ENCODE results near the gene LBX1. TPM values are rescaled to one million over a fixed set of nuclear protein-coding genes. Genes with fewer than 3 reads are reported as not detected.
A peak's percentile ranks its signal among the peaks of the same experiment; 100 is the strongest.
"Not testable (repeated sequence)": the region's sequence is repeated elsewhere in the genome, so short reads cannot be mapped to it uniquely, and the experiment has no call there.

LBX1 gene
- total RNA-seq, 1 experiment from 2014 or later: 17.5 TPM

DNA sequence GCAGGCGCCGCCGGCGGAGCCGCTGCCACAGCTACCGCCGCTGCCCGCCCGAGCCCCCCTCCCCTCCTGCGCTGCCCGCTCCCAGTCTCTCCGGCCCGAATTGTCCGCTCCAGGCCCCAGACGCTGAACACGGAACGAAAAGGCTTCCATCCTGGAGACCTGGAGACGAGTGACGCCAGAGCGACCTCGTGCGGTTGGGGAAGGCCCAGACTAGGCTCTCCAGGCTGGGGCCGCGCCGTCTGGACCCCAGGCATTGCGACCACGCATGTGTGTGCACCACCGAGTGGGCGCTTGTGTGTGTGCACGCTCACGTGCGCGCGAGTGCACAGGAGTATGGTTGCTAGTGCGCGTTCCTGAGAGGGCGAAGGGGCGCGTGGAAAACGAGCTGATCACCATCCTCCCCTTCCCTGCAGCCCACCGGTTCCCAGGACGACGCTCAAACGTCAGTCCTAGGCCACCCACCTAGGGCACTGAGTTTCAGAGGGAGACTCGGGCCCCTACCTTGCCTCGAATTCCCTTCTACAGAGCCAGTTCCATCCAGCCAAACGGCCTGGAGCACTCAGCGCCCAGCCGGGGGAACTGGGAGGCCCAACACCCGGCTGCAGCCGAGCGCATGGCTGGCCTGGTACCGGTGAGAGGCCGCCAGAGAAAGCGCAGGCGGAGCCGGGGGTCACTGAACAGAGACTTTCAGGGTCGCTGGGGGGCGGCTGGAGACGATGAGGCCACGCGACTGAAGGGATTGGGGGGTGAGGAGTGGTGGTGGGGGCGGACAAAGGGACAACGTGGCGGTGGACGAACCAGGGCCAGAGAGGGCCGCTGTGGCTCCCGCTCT lies 11.6 kb downstream of the LBX1 start:
- in situ Hi-C loops (cut with HindIII; ENCODE audit: low sequenced_read_pairs): no loop called here
- peak; percentile 38 for DNase-seq (ENCODE audit: low spot score)

DNA sequence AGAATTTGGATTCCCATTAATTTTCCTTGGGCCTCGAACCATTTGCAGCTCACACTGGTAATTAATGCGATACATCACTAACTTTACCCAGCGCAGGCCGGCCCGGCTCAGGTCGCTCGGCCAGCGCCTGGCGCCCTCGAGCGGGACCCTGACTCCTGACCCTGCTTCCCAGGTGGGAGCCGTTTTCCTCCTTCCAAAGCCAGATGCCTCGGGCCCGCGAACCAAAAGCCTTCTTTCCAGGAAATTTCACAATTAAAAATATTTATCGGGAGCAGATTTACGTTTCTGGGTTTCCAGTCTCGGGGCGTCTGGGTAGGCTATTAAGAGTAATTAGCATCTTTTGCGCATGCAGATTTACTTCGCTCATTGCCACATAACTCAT lies 12.2 kb downstream of the LBX1 start:
- in situ Hi-C loops (cut with HindIII; ENCODE audit: low sequenced_read_pairs): no loop called here
- no peak for DNase-seq (ENCODE audit: low spot score)

DNA sequence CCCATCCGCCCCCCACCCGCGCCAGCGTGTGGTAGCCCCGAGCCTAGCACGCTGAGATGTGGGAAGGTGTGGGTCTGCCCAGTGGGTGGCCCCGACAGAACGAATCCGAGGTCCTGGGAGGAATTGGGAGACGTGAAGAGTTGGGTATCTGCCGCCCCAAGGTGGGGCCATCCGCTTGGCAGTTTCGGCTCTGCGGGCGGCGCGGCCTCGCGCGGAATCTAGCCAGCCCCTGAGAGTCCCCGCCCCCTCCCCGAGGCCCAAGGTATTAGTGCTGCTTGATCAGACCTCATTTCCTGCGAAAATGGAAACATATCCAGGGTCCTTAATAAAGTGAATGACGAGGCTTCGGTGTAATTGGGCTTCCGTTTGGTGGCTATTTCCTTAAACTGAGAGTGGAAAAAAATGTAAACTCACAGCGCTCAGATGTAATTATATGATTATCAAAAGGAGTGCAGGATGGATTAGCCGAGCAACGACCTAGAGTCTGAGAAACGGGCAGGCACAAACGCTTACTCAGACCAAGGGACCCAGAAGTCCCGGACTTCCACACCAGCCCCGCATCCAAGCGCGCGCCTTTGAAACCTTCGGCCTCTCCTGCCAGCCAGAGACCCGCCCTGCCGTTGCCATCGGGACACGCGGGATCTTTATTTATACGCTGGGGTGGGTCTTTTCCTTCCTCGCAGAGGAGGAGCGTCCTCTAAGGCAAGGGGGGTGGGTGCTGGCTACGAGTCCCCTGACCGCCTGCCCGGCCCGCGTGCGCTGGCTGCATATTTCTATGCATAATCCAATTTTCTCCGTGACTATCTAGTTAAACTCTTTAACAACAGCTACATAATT lies 12.8 kb downstream of the LBX1 start:
- DNase-seq (ENCODE audit: low spot score): no peak
- in situ Hi-C loops (cut with HindIII; ENCODE audit: low sequenced_read_pairs): no loop called here

DNA sequence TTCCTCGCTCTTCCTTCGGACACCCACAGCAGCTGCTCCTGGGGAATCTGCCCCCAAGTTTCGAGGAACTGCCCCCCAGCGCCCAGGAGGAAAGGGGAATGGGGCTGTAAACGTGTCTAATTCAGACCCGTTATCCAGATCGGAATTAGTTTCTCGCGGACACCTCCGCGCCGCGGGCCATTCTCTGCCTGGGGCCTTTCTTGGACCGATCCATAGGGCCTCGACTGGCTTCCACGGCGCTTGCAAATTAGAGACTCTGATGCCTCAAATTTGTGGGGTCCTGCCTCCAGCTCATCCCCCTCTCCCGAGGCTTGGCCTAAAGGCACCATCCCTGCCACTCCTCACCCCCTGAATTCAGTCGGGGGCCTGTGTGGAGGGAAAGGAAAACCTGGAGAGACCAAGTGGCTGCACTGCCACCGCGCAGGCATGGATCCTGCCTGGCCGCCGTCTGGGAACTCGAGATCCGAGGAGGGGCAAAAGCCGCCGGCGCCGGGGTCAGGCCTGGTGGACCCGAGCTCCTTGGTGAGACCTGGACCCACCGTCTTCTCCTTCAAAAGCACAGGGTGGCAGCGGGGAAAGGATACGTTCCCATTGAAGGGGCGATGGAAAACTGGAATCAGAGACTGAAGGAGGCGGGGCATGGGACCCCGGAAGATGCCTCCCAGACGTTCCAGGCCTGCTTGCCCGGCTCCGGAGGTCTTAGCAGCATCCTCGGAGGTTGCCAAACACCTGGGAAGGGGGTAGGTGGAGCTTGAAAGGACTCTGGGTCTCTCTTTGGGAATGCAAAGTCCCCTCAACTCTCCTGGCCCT lies 13.7 kb downstream of the LBX1 start:
- no peak for DNase-seq (ENCODE audit: low spot score)
- in situ Hi-C loops (cut with HindIII; ENCODE audit: low sequenced_read_pairs): no loop called here

DNA sequence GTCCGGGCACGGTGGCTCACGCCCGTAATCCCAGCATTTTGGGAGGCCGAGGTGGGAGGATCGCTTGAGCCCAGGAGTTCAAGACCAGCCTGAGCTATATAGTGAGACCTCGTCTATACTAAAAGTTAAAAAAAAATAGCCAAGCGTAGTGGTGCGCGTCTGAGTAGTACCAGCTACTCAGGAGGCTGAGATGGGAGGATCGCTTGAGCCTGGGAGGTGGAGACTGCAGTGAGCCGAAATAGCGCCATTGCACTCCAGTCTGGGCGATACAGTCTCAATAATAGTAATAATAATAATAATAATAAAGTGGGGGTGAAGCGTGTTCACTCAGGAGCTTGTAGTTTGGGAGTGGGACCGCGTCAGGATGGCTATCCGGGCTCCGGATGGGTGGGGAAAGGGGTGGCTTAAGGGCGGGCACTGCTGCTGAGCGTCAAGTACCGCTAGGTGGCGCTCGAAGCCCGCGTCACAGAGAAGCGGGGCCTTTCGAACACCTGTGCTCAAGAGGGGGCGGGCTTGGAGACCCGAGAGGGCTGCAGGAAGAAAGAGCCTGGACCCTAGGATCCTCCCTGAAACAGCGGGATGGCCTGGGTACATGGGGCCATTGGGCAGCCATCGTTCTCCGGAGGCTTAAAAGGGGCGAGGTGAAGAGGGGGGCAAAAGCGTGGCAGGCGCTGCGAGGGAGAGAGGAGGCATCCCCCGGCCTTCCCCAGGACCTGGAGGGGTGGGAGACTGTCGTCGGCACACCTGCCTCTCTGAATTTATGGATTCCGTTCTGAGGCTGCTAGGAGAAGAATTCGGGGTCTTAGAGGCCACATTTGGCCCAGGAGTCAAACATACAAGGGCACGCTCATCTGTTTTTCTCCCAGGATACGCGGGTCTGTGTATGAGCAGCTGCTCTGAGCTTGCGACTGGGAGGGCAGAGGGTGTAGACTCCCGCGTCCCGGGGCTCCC lies 14.5 kb downstream of the LBX1 start:
- DNase-seq (ENCODE audit: low spot score): peak; percentile 67
- in situ Hi-C loops (cut with HindIII; ENCODE audit: low sequenced_read_pairs): no loop called here

DNA sequence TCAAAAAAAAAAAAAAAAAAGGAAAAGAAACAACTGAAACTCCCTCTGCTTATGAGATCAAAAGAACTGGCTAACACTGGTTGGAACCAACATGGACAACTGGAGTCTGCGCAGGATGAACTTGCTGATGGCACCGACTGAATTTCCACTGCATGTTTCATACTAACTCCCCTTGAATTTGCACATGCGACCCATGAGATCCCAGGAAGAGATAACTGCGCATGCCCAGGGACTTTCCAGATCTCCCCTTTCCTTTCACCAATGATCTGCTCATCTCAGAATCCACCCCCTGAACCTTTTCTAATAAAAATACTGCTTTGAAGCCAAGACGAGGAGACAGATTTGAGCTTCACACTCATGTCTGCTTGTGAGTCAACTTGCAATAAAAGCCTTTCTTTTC lies 20.7 kb downstream of the LBX1 start:
- in situ Hi-C loops (cut with HindIII; ENCODE audit: low sequenced_read_pairs): no loop called here
- DNase-seq (ENCODE audit: low spot score): no peak

DNA sequence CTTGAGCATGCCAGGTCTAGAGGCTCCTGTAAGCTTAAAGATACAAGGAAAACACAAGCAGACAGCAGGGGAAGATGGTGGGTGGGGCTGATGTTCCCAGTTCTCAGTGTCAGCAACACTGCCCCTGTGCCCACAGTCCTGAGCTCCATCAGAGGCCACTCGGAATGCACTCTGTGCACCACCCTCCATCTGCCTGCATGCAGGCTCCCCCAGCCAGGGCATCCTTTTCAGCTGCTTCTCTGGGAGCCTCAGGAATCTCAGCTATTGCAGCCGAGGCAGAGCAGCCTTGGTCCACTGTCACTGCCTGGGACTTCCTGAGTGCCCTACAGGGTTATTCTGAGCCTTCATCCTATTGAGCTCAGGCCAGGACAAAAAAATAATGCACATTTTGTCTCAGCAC lies 22.2 kb downstream of the LBX1 start:
- in situ Hi-C loops (cut with HindIII; ENCODE audit: low sequenced_read_pairs): no loop called here
- no peak for DNase-seq (ENCODE audit: low spot score)

DNA sequence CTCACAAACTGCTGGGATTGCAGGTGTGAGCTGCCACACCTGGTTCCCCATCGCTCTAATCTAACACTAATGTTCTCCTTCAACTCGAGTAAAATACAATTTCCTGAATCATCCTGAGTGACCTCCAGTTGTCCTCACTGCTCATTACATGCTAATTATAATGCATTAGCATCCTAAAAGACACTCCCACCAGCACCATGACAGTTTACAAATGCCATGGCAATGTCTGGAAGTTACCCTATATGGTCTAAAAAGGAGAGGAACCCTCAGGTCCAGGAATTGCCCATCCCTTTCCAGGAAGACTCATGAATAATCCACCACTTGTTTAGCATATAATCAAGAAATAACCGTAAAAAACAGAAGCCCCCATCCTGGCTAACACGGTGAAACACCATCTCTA lies 26.6 kb downstream of the LBX1 start:
- in situ Hi-C loops (cut with HindIII; ENCODE audit: low sequenced_read_pairs): not testable (repeated sequence)

DNA sequence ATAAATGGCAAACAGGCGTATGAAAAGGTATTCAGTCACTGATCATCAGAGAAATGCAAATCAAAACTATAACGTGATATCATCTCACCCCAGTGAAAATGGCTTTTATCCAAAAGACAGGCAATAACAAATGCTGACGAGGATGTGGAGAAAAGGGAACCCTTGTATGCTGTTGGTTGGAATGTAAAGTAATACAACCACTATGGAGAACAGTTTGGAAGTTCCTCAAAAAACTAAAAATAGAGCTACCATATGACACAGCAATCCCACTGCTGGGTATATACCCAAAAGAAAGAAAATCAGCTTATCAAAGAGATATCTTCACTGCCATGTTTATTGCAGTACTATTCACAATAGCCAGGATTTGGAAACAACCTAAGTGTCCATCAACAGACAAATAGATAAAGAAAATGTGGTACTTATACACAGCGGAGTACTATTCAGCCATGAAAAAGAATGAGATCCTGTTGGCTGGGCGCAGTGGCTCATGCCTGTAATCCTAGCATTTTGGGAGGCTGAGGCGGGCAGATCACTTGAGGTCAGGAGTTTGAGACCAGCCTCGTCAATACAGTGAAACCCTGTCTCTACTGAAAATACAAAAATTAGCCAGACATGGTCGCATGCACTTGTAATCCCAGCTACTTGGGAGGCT lies 30.8 kb downstream of the LBX1 start:
- in situ Hi-C loops (cut with HindIII; ENCODE audit: low sequenced_read_pairs); DNase-seq (ENCODE audit: low spot score): not testable (repeated sequence)

More for the DNA sequence above, 26.6 kb downstream of the LBX1 start:
- DNase-seq (ENCODE audit: low spot score): not testable (repeated sequence)

DNA sequence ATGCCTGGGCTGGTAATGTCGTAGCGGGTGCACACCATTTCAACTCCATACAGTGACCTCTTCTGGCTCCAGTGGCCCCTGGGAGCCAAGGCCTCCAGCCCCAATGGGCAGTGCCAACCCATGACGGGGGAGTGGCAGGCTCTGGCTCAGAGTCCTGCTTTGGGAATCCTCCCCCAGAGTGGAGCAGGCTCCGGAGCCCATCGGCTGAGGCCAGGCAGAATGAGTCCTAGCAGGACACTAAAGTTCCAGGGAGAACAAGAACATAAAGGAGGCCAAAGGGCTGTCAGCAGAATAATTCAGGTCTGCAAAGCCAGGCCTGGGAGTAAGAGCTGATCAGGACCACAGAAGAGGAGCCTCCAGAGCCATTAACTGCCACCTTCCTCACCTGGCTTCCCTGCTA lies 33.3 kb downstream of the LBX1 start:
- in situ Hi-C loops (cut with HindIII; ENCODE audit: low sequenced_read_pairs): no loop called here

DNA sequence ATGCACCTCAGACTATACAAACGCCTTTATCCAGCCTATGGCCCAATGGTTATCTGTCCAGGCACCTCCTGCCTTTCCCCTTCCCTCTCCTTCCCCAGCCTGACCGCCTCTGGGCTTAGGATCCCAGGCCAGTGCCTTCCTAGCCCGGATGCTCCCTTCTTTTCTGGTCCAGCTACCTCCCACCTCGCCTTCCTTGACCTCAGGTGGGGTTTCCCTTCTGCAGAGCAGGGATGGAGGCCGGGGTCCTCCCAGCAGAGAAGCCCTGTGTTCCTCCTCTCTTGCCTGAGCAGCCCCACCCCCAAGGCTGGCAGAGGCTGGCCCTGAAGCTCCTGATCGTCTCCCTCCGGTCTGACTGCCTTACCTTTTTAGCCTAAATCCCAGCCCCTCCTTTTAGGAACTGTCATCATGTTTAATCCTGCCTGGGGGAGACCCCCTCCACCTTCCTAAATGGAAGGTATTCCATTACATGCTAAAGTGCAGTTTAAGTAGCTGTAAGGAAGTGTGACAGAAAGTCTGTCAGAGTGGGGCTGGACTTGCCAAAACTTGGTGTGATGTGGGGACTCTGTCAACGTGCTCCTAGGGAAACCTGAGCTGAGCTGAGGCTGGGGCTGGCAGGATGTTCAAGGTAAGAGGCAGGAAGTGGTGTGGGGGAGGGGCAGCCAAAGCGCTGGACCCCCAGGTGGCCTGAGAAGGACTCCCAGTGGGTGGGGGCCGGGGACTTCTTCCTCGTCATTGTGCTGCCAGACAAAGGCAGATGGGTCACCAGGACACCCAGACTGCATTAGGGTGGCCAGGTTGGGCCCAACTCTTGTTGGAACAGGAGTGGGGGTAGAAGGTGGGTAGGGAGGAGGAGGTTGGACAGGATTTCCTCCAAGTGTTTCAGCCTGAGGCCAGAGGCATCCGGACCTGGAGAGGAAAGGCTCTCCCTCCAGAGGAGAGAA lies 39.5 kb downstream of the LBX1 start:
- DNase-seq (ENCODE audit: low spot score): no peak
- in situ Hi-C loops (cut with HindIII; ENCODE audit: low sequenced_read_pairs): no loop called here

More for the DNA sequence above, 33.3 kb downstream of the LBX1 start:
- no peak for DNase-seq (ENCODE audit: low spot score)

DNA sequence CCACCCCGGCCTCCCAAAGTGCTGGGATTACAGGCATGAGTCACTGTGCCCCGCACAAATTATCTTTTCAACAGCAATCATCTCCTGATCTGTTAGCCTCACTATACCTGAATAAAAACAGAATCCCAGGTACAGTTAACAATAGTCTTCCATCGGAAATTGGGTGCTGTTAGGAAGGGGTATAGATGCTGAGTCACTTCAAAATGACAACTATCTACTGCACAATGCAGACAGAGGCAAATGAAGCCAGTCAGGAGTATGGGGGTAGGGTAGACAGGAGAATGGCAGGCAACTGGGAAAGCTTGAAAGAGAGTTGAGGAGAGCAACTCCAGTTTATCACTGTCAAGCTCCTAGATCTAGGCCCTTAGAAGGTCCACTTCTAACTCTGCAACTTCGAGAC lies 40.3 kb downstream of the LBX1 start:
- no peak for DNase-seq (ENCODE audit: low spot score)
- in situ Hi-C loops (cut with HindIII; ENCODE audit: low sequenced_read_pairs): no loop called here

DNA sequence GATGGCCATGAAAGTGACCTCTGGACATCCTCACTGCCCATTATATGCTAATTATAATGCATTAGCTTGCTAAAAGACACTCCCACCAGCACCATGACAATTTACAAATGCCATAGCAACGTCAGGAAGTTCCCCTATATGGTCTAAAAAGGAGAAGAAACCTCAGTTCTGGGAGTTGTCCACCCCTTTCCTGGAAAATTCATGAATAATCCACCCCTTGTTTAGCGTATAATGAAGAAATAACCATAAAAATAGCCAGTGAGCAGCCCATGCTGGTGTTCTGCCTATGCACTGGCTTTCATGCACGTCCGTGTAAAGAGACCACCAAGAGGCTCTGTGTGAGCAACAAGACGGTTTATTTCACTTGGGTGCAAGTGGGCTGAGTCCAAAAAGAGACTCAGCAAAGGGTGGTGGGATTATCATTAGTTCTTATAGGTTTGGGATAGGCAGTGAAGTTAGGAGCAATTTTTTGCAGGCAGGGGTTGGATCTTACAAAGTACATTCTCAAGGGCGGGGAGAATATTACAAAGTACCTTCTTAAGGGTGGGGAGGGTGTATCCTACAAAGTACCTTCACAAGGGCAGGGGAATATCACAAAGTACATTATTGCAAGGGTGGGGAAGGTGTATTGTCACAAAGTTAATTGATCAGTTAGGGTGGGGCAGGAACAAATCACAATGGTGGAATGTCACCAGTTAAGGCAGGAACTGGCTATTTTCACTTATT lies 45.6 kb downstream of the LBX1 start:
- in situ Hi-C loops (cut with HindIII; ENCODE audit: low sequenced_read_pairs): no loop called here
- DNase-seq (ENCODE audit: low spot score): no peak

DNA sequence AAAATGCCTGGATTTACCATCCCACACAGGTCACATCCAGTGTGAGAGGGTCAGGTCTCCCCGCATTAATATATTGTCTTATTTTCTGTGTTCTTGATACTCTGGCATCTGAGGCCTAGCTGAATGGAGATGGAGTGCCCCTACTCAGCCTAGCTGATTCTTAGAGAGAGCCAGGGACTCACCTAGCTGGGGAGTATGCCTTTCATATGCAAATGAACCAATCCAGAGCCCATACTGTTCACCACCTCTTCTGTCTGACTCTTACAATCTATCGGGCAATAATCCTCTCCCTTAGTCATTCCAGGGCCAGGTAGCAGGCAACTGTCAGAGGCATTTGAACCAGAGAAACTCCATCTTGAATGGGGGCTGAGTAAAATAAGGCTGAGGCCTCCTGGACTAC lies 46.3 kb downstream of the LBX1 start:
- DNase-seq (ENCODE audit: low spot score): no peak
- in situ Hi-C loops (cut with HindIII; ENCODE audit: low sequenced_read_pairs): no loop called here
